Fibroblast of the aortic adventitia (primary cell): ENCODE data around the gene ELMO1. TPM values are rescaled to one million over a fixed set of nuclear protein-coding genes. Genes with fewer than 3 reads are reported as not detected.

Experiments used
- DNase-seq: peaks from one replicate; pipeline ENCODE4 v3.0.0-alpha.2; 2010; ENCODE audit warnings: low read depth
- H3K4me3 ChIP-seq: 2 replicates; pipeline ENCODE4 v1.5.1; 2011; ENCODE audit warnings: low read depth, mild to moderate bottlenecking, control low read depth, low read length, moderate library complexity
- CTCF ChIP-seq: IDR thresholded peaks from 2 replicates; pipeline ENCODE4 v1.5.1; 2011; ENCODE audit warnings: mild to moderate bottlenecking, low read length, control low read depth, inconsistent platforms; ENCODE audit not compliant: insufficient read depth
- total RNA-seq: library from RNA; depleted of rRNA; stranded (reverse); fragments of >200 nt; gene quantifications from 2 replicates; pipeline ENCODE4 v1.2.3, GENCODE V29; 2012; ENCODE audit warnings: low replicate concordance

ELMO1 gene
- total RNA-seq, 1 donor = 1.3 TPM

DNA sequence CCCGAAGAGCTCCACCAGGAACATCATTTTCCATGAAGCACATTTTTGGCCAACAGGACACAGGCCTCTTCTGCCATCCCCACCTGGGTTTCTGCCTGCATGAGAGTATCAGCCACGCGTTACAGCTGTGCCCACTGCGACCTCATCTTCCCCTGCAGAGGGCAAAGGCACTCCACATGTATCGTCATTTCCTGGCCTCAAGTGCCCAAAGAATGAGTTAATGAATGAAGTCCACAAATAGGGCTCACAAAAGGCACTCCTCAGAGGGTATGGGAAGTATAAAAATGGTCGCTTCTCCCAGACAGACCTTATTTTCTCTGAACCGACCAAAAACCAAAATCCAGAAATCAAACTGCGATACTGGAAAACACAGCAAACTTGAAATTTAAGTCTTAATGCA lies 18.5 kb downstream of the ELMO1 start:
- no peak for DNase-seq
- H3K4me3 ChIP-seq = no peak overlapping the region
- TF ChIP-seq CTCF = no peak

DNA sequence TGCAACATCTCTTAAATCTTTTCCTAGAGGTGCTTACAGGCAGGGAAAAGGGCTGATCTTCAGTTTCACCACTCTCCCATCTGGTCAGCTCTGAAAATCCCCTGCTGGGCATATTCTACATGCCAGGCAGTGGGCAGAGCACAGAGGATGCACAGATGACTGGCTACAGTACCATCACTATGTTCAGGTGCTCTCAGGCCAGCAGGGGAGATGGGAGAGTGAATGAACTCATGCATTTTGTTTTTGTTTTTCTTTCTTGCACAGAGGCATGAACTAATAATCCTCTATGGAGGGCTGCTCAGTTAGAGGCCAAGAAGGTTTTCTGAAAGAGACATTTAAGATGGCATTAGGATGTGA lies 19.3 kb downstream of the ELMO1 start:
- no peak for TF ChIP-seq CTCF
- H3K4me3 ChIP-seq = no peak overlapping the region
- no peak for DNase-seq

GRCh38 chr7:37428681-37429434 lies 19.8 kb downstream of the ELMO1 start:
- no peak overlapping the region for H3K4me3 ChIP-seq
- TF ChIP-seq CTCF = no peak
- no peak for DNase-seq

- no peak overlapping the region for H3K4me3 ChIP-seq
- no peak for DNase-seq
- TF ChIP-seq CTCF = no peak
Observed at GRCh38 chr7:37427276-37427940, 21.3 kb downstream of the ELMO1 start.

DNA sequence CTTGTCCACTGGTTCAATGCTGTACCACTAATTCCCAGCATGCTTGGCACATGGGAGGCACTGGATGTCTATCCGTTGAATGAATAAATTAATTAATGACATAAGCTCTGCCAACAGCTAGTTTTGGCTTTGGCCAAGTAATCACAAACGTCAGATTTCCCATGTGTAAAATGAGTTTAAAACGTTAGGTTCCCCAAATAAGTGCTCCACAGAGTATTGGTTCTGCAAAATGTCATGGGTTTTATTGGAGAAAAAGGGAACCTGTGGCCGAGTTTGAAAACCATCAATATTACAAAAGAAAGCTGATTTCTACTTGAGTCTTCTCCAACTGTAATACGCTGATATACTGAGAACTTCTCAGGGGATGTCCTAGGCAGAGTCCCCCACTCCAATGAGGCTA lies 23.2 kb downstream of the ELMO1 start:
- no peak overlapping the region for H3K4me3 ChIP-seq
- no peak for TF ChIP-seq CTCF
- no peak for DNase-seq

- no peak for DNase-seq
- H3K4me3 ChIP-seq = no peak overlapping the region
- TF ChIP-seq CTCF = no peak
Observed at GRCh38 chr7:37424995-37425394, 23.7 kb downstream of the ELMO1 start.

- H3K4me3 ChIP-seq = no peak overlapping the region
- no peak for TF ChIP-seq CTCF
- no peak for DNase-seq
Observed at GRCh38 chr7:37424521-37424920, 24.1 kb downstream of the ELMO1 start.
